Fibroblast of lung (primary cell): ENCODE measurements around the gene ZFP64. TPM values are rescaled to one million over a fixed set of nuclear protein-coding genes. Genes with fewer than 3 reads are reported as not detected.

ENCODE experiments used
- DNase-seq, 2 donors: peaks; one replicate each; pipeline versions ENCODE4 v3.0.0 to v3.0.0-alpha.2; 2010; ENCODE audit warnings: low read depth in 2 of 2
- H2AFZ ChIP-seq: 2 replicates; pipeline ENCODE4 v1.5.1; 2012; ENCODE audit warnings: low read length, control low read depth, inconsistent platforms
- H3K27ac ChIP-seq: 2 replicates; pipeline ENCODE4 v1.5.1; 2011; ENCODE audit warnings: low read length, control low read depth; ENCODE audit not compliant: insufficient read depth
- H3K27me3 ChIP-seq: 2 replicates; pipeline ENCODE4 v1.5.1; 2011; ENCODE audit warnings: mild to moderate bottlenecking, low read length; ENCODE audit not compliant: control insufficient read depth, insufficient read depth
- H3K36me3 ChIP-seq: 2 replicates; pipeline ENCODE4 v1.5.1; 2011; ENCODE audit warnings: low read length; ENCODE audit not compliant: control insufficient read depth, insufficient read depth
- H3K4me1 ChIP-seq: 2 replicates; pipeline ENCODE4 v1.5.1; 2011; ENCODE audit warnings: low read length; ENCODE audit not compliant: control insufficient read depth, insufficient read depth; ENCODE audit errors: extremely low read depth
- H3K4me2 ChIP-seq: 2 replicates; pipeline ENCODE4 v1.5.1; 2011; ENCODE audit warnings: low read length, control low read depth; ENCODE audit not compliant: insufficient read depth; ENCODE audit errors: extremely low read depth
- H3K4me3 ChIP-seq, 4 experiments: fragments of 200-600 bp in 1 of 4; sonication (generic) in 1 of 4; replicated peaks in 1 of 4; 2 replicates each; pipeline ENCODE4 v1.5.1; 2011 to 2016; ENCODE audit warnings: low read length in 4 of 4, low read depth in 3 of 4, mild to moderate bottlenecking in 3 of 4, control low read depth in 2 of 4, inconsistent platforms in 1 of 4, mixed read lengths in 1 of 4; ENCODE audit not compliant: insufficient read depth in 1 of 4; ENCODE audit errors: control extremely low read depth in 1 of 4
- H3K79me2 ChIP-seq: 2 replicates; pipeline ENCODE4 v1.5.1; 2012; ENCODE audit warnings: mild to moderate bottlenecking, low read length, inconsistent platforms; ENCODE audit not compliant: control insufficient read depth, insufficient read depth
- H3K9ac ChIP-seq: 2 replicates; pipeline ENCODE4 v1.5.1; 2011; ENCODE audit warnings: mild to moderate bottlenecking, low read length, control low read depth; ENCODE audit not compliant: insufficient read depth
- H3K9me3 ChIP-seq: 2 replicates; pipeline ENCODE4 v1.5.1; 2012; ENCODE audit warnings: low read depth, low read length; ENCODE audit not compliant: control insufficient read depth, insufficient read depth
- H4K20me1 ChIP-seq: 2 replicates; pipeline ENCODE4 v1.5.1; 2011; ENCODE audit warnings: low read length; ENCODE audit not compliant: control insufficient read depth, insufficient read depth; ENCODE audit errors: extremely low read depth
- CTCF ChIP-seq, 2 donors: IDR thresholded peaks in 1 of 2; conservative IDR thresholded peaks in 1 of 2; 1 replicate in 1 of 2; 2 replicates in 1 of 2; pipeline ENCODE4 v1.5.1; 2011 to 2012; ENCODE audit warnings: low read length in 2 of 2, control low read depth in 1 of 2, inconsistent platforms in 1 of 2, low read depth in 1 of 2, mild to moderate bottlenecking in 1 of 2
- EZH2 ChIP-seq: IDR thresholded peaks from 2 replicates; pipeline ENCODE4 v1.5.1; 2012; ENCODE audit warnings: low read length, control low read depth, mild to moderate bottlenecking; ENCODE audit errors: missing control alignments
- polyA plus RNA-seq, 2 donors: library from polyadenylated mRNA; depleted of rRNA in 1 of 2; stranded (reverse) in 1 of 2; unstranded in 1 of 2; fragments of >200 nt; gene quantifications; 2 replicates each; pipeline ENCODE4 v1.2.1, GENCODE V29; 2011 to 2012; ENCODE audit warnings: missing spikeins in 1 of 2
- total RNA-seq: library from RNA; depleted of rRNA; stranded (reverse); fragments of >200 nt; gene quantifications from 2 replicates; pipeline ENCODE4 v1.2.1, GENCODE V29; 2014

The ZFP64 gene
- total and polyA plus RNA-seq, 2 donors (not counting 1 experiment from before 2014, with no cell fraction given): 14.7 to 15.0 TPM

- no peak for TF ChIP-seq EZH2
- TF ChIP-seq CTCF (conservative IDR thresholded peaks at IDR 0.05 in 1 of 2, IDR thresholded peaks at IDR 0.05 in 1 of 2; ENCODE audit: low read depth in 1 of 2, low read length in 2 of 2): no peak
- Histone ChIP-seq H3K79me2 (no peaks in the 10 kb centered on the region), H3K9ac (no peak overlapping the region), H3K27me3 (no peaks in the 10 kb centered on the region), H2AFZ (no peak overlapping the region), H3K36me3 (no peaks in the 10 kb centered on the region), H3K4me3 (no peak overlapping the region), H4K20me1 (no peaks in the 10 kb centered on the region), H3K4me2 (no peak overlapping the region), H3K4me1 (no peaks in the 10 kb centered on the region), H3K27ac (no peak overlapping the region), H3K9me3 (no peaks in the 10 kb centered on the region)
- DNase-seq: no peak
These were observed 72.9 kb downstream of the ZFP64 start for GRCh38 chr20:52118696-52119095.

GRCh38 chr20:52118016-52118623 is 73.5 kb downstream of the ZFP64 start:
- H3K79me2 ChIP-seq: no peaks in the 10 kb centered on the region
- TF ChIP-seq EZH2: no peak
- no peak for TF ChIP-seq CTCF (conservative IDR thresholded peaks at IDR 0.05 in 1 of 2, IDR thresholded peaks at IDR 0.05 in 1 of 2; ENCODE audit: low read depth in 1 of 2, low read length in 2 of 2)
- H3K9me3 ChIP-seq: no peaks in the 10 kb centered on the region
- no peak overlapping the region for H3K4me2 ChIP-seq
- no peaks in the 10 kb centered on the region for H3K36me3 ChIP-seq
- H3K4me1 ChIP-seq: no peaks in the 10 kb centered on the region
- no peak overlapping the region for H3K4me3 ChIP-seq
- no peaks in the 10 kb centered on the region for H4K20me1 ChIP-seq
- no peak overlapping the region for H2AFZ ChIP-seq
- no peak overlapping the region for H3K9ac ChIP-seq
- no peaks in the 10 kb centered on the region for H3K27me3 ChIP-seq
- no peak for DNase-seq
- H3K27ac ChIP-seq: no peak overlapping the region

- H3K4me1 ChIP-seq: no peaks in the 10 kb centered on the region
- no peaks in the 10 kb centered on the region for H3K36me3 ChIP-seq
- no peak overlapping the region for H3K4me3 ChIP-seq
- H3K4me2 ChIP-seq: no peak overlapping the region
- no peaks in the 10 kb centered on the region for H3K9me3 ChIP-seq
- DNase-seq: no peak
- H3K27me3 ChIP-seq: no peaks in the 10 kb centered on the region
- TF ChIP-seq CTCF (conservative IDR thresholded peaks at IDR 0.05 in 1 of 2, IDR thresholded peaks at IDR 0.05 in 1 of 2; ENCODE audit: low read depth in 1 of 2, low read length in 2 of 2) (no peak), EZH2 (no peak)
- H3K27ac ChIP-seq: no peak overlapping the region
- no peak overlapping the region for H2AFZ ChIP-seq
- no peaks in the 10 kb centered on the region for H4K20me1 ChIP-seq
- no peaks in the 10 kb centered on the region for H3K79me2 ChIP-seq
- H3K9ac ChIP-seq: no peak overlapping the region
These were observed 81.1 kb downstream of the ZFP64 start for GRCh38 chr20:52110456-52110855.
